ENCODE results near the gene ARHGEF3. TPM values are rescaled to one million over a fixed set of nuclear protein-coding genes. Genes with fewer than 3 reads are reported as not detected.

The ARHGEF3 gene
- total RNA-seq, 1 donor from 2014 or later = 27.0 TPM

- H3K4me1 Mint-ChIP-seq = peaks cover 37% of the 10 kb centered on the region
- ChIA-PET POLR2A (no interaction called here), CTCF (interaction anchor here (0.6 kb wide), 1 partner anchor 554 kb away, joined by 3 read pairs; no protein-coding TSS in a partner anchor)
- H3K9me3 Mint-ChIP-seq = no peaks in the 10 kb centered on the region
- H3K27ac Mint-ChIP-seq = no peak overlapping the region
- ATAC-seq (ENCODE audit: low read depth) (no peak), DNase-seq (no peak)
- TF ChIP-seq CTCF (IDR thresholded peaks at IDR 0.05) = no peak
- no peaks in the 10 kb centered on the region for H3K36me3 Mint-ChIP-seq (ENCODE audit: low read depth)
- H3K4me3 Mint-ChIP-seq = no peak overlapping the region
- intact Hi-C loops (cut with micrococcal nuclease) = no loop called here
- no peaks in the 10 kb centered on the region for H3K27me3 Mint-ChIP-seq
Observed at GRCh38 chr3:56691165-56692000, 110.4 kb downstream of the ARHGEF3 start.

- Mint-ChIP-seq H3K9me3 (no peaks in the 10 kb centered on the region), H3K4me3 (no peak overlapping the region), H3K27ac (no peak overlapping the region), H3K36me3 (ENCODE audit: low read depth) (no peaks in the 10 kb centered on the region), H3K4me1 (peaks cover 27% of the 10 kb centered on the region), H3K27me3 (no peaks in the 10 kb centered on the region)
- no peak for DNase-seq
- POLR2A ChIA-PET = interaction anchor here (0.7 kb wide), 1 partner anchor 198 kb away, joined by 3 read pairs; no protein-coding TSS in a partner anchor
- no peak for ATAC-seq (ENCODE audit: low read depth)
- no peak for TF ChIP-seq CTCF (IDR thresholded peaks at IDR 0.05)
- intact Hi-C loops (cut with micrococcal nuclease) = no loop called here
- CTCF ChIA-PET = no interaction called here
Observed at GRCh38 chr3:56689303-56689702, 112.4 kb downstream of the ARHGEF3 start.

DNA sequence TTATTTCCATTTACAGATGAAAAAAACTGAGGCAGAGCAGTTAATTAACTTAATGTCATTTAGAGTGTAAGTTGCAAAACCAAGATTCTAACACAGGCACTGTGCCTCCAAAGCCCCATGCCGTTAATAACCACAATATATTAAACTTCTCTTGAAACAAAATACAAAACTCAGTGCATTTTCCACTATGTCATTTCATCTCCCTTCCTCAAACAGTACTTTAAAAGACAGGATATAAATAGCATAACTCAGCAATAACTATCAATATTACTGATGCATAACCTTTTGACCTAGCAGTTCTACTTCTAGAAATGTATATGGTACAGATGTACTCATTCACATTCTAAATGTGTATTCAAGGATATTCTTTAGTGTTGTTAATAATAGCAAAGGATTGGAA lies 113.6 kb downstream of the ARHGEF3 start:
- H3K27ac Mint-ChIP-seq = peak overlapping the region; percentile 1
- H3K4me3 Mint-ChIP-seq = no peak overlapping the region
- ATAC-seq (ENCODE audit: low read depth) (peak; percentile 64), DNase-seq (no peak)
- intact Hi-C loops (cut with micrococcal nuclease) = no loop called here
- no peaks in the 10 kb centered on the region for H3K27me3 Mint-ChIP-seq
- no peaks in the 10 kb centered on the region for H3K36me3 Mint-ChIP-seq (ENCODE audit: low read depth)
- ChIA-PET CTCF (no interaction called here), POLR2A (interaction anchor here (0.7 kb wide), 1 partner anchor 114 kb away, joined by 8 read pairs; the partner anchor contains the start of gene ARHGEF3)
- H3K9me3 Mint-ChIP-seq = no peaks in the 10 kb centered on the region
- peaks cover 25% of the 10 kb centered on the region for H3K4me1 Mint-ChIP-seq
- TF ChIP-seq CTCF (IDR thresholded peaks at IDR 0.05) = no peak

DNA sequence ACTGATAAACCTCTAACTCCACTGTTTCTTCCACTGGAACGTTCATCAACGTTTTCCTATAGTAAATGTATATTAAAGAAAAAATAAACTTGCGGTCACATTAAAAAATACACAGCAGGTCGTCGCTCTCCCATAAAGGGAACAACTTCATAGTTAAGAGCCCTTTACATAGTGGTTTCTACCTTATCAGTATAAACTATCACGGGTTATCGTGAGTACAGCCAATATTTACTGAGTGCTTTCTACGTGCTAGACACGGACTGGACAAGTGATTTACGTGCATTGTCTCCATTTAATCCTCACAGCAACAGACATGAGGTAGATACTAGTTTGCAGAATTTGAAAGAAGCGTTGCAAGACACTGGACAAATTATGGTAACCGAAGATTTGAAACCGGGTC lies 117.7 kb downstream of the ARHGEF3 start:
- POLR2A ChIA-PET = no interaction called here
- H3K4me3 Mint-ChIP-seq = peak overlapping the region; percentile 40
- CTCF ChIA-PET = no interaction called here
- H3K36me3 Mint-ChIP-seq (ENCODE audit: low read depth) = peaks cover 19% of the 10 kb centered on the region
- no peaks in the 10 kb centered on the region for H3K9me3 Mint-ChIP-seq
- no peak for ATAC-seq (ENCODE audit: low read depth)
- DNase-seq = no peak
- peaks cover 49% of the 10 kb centered on the region for H3K4me1 Mint-ChIP-seq
- H3K27me3 Mint-ChIP-seq = no peaks in the 10 kb centered on the region
- peak overlapping the region; percentile 14 for H3K27ac Mint-ChIP-seq
- no peak for TF ChIP-seq CTCF (IDR thresholded peaks at IDR 0.05)
- intact Hi-C loops (cut with micrococcal nuclease) = loop anchor here (5.0 kb wide), 1 partner anchor 383 kb away; no protein-coding TSS in a partner anchor

DNA sequence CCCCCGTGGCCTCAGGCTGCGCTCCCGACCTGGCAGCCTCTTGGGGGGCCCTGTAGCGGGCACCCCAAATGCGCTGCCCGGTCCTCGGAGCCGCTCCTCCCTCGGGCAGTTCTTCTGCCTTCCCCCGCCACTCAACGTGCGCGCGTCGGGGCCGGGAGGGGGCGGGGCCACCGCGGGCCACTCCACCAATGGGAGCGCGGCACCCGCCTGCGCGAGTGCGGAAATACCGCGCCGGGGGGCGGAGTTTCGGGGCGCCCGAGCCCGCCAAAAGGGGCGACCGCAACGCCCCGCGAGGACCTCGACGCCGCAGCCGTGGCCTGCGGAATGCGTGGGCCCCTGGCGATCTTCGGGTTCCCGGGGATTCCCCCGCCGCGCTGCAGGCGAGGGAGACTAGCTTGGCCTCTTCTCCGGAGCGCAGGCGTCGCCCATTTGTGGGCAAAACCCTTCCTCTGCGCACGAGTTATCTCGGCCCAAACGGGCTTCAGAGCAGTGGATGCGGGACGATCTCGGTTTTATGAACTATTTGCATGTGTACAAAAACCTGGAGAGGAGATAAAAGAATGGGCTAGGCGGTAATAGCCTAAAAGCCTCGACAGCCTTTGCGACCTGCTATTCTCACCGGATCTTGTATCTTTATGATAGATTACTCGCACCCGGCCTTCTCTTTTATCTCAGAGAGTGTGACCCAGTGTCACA lies 118.5 kb downstream of the ARHGEF3 start, which contains the start of gene TASOR:
TASOR (minus strand) TSS at position 144 of the 696 bp plus-strand sequence. CDS start 259 bp downstream, outside the sequence.
- DNase-seq (peak; percentile 85), ATAC-seq (ENCODE audit: low read depth) (peak; percentile 86)
- TF ChIP-seq CTCF (IDR thresholded peaks at IDR 0.05) = no peak
- ChIA-PET CTCF (interaction anchor here (1.0 to 1.1 kb wide), 2 partner anchors 19 to 116 kb away, joined by 3 to 7 read pairs; no protein-coding TSS in a partner anchor), POLR2A (interaction anchor here (0.6 to 2.1 kb wide), 25 partner anchors 9 to 914 kb away, joined by 3 to 31 read pairs (median 5); partner anchors contain the start of genes APPL1, ARF4, ARHGEF3 and CCDC66)
- Mint-ChIP-seq H3K27me3 (no peaks in the 10 kb centered on the region), H3K4me1 (peaks cover 50% of the 10 kb centered on the region), H3K36me3 (ENCODE audit: low read depth) (peaks cover 24% of the 10 kb centered on the region), H3K27ac (peak within 1 kb of the TSS; percentile 97), H3K4me3 (peak within 1 kb of the TSS; percentile 97), H3K9me3 (no peaks in the 10 kb centered on the region)
- intact Hi-C loops (cut with micrococcal nuclease) = loop anchor here (1.0 to 5.0 kb wide), 4 partner anchors 119 to 546 kb away; no protein-coding TSS in a partner anchor

Measured in activated B cell treated with CpG ODN at 0.5 μM for 24 hours (primary cell).